ENCODE results near the gene KCNJ14. TPM values are rescaled to one million over a fixed set of nuclear protein-coding genes. Genes with fewer than 3 reads are reported as not detected.

Gene KCNJ14
- total and polyA plus RNA-seq, 9 donors: 0.48 to 2.2 (median 1.4) TPM

- Histone ChIP-seq H3K27me3 (peaks cover 6% of the 10 kb centered on the region), H3K9me3 (no peaks in the 10 kb centered on the region), H3K36me3 (no peaks in the 10 kb centered on the region), H3K4me3 (no peak overlapping the region), H3K4me1 (ENCODE audit: insufficient read depth) (peaks cover 2% of the 10 kb centered on the region), H3K27ac (no peak overlapping the region)
- 0 to 2% (median 1%) methylated on average over 9 to 32 of the region's 32 CpGs for whole genome bisulfite sequencing, 3 donors
- DNase-seq: peak in 1 of 5 donors; percentile 27
- TF ChIP-seq POLR2A (IDR thresholded peaks at IDR 0.05) (no peak), CTCF (IDR thresholded peaks at IDR 0.05) (no peak), EP300 (IDR thresholded peaks at IDR 0.05) (no peak)
- intact Hi-C loops (cut with DNase I): no loop called here
Observed at GRCh38 chr19:48511321-48511731, 56.0 kb downstream of the KCNJ14 start.

- Histone ChIP-seq H3K27ac (no peak within 1 kb of the TSS), H3K9me3 (no peaks in the 10 kb centered on the region), H3K36me3 (no peaks in the 10 kb centered on the region), H3K27me3 (peaks cover 6% of the 10 kb centered on the region), H3K4me1 (ENCODE audit: insufficient read depth) (peaks cover 2% of the 10 kb centered on the region), H3K4me3 (no peak within 1 kb of the TSS)
- DNase-seq: peak in 1 of 5 donors; percentile 33
- WGBS, 3 donors: 6 to 10% (median 7%) methylated on average over 30 to 32 of the region's 32 CpGs
- intact Hi-C loops (cut with DNase I): no loop called here
- TF ChIP-seq EP300 (IDR thresholded peaks at IDR 0.05) (no peak), CTCF (IDR thresholded peaks at IDR 0.05) (no peak), POLR2A (IDR thresholded peaks at IDR 0.05) (no peak)
Observed at GRCh38 chr19:48511800-48512503, 56.6 kb downstream of the KCNJ14 start, which contains the start of gene LMTK3. LMTK3 (minus strand) TSS chr19:48511835; CDS start chr19:48511576, 259 bp downstream.

GRCh38 chr19:48512504-48513288, 57.3 kb downstream of the KCNJ14 start:
- peaks cover 2% of the 10 kb centered on the region for H3K4me1 ChIP-seq (ENCODE audit: insufficient read depth)
- intact Hi-C loops (cut with DNase I): no loop called here
- H3K27ac ChIP-seq: no peak overlapping the region
- TF ChIP-seq CTCF (IDR thresholded peaks at IDR 0.05) (no peak), EP300 (IDR thresholded peaks at IDR 0.05) (no peak), POLR2A (IDR thresholded peaks at IDR 0.05) (no peak)
- no peaks in the 10 kb centered on the region for H3K36me3 ChIP-seq
- H3K27me3 ChIP-seq: peaks cover 6% of the 10 kb centered on the region
- no peak for DNase-seq
- H3K9me3 ChIP-seq: no peaks in the 10 kb centered on the region
- H3K4me3 ChIP-seq: no peak overlapping the region
- WGBS, 3 donors: 37 to 45% (median 40%) methylated on average over 19 of the region's 19 CpGs

GRCh38 chr19:48513289-48514122, 58.1 kb downstream of the KCNJ14 start:
- TF ChIP-seq POLR2A (IDR thresholded peaks at IDR 0.05): no peak
- TF ChIP-seq EP300 (IDR thresholded peaks at IDR 0.05): no peak
- TF ChIP-seq CTCF (IDR thresholded peaks at IDR 0.05): no peak
- H3K4me1 ChIP-seq (ENCODE audit: insufficient read depth): peaks cover 2% of the 10 kb centered on the region
- H3K27me3 ChIP-seq: peaks cover 6% of the 10 kb centered on the region
- H3K27ac ChIP-seq: no peak overlapping the region
- no peaks in the 10 kb centered on the region for H3K36me3 ChIP-seq
- DNase-seq: peak in 2 of 5 donors; percentile 39 to 47
- H3K9me3 ChIP-seq: no peaks in the 10 kb centered on the region
- WGBS, 3 donors: 2 to 4% (median 3%) methylated on average over 26 to 54 of the region's 54 CpGs
- intact Hi-C loops (cut with DNase I): no loop called here
- peak overlapping the region; percentile 26 for H3K4me3 ChIP-seq
